OCI-LY1 (cell line): Measurements from ENCODE around the gene CROCC.
A peak's percentile ranks its signal among the peaks of the same experiment; 100 is the strongest.
"Not testable (repeated sequence)": the region's sequence is repeated elsewhere in the genome, so short reads cannot be mapped to it uniquely, and the experiment has no call there.

ENCODE experiments used
- H2AFZ ChIP-seq: fragments of 200-600 bp; sonication (generic), shearing (Covaris generic); 2 replicates; pipeline ENCODE4 v1.6.0; 2014; ENCODE audit warnings: antibody characterized with exemption, mild to moderate bottlenecking, low read length
- H3F3A ChIP-seq: fragments of 200-600 bp; sonication (generic), shearing (Covaris generic); 2 replicates; pipeline ENCODE4 v1.6.0; 2014; ENCODE audit warnings: mild to moderate bottlenecking, antibody characterized with exemption, low read length, moderate library complexity; ENCODE audit not compliant: insufficient read depth
- H3K27ac ChIP-seq: fragments of 200-600 bp; sonication (generic); 2 replicates; pipeline ENCODE4 v1.5.1; 2014; ENCODE audit warnings: low read length, mixed run types, mild to moderate bottlenecking, low read depth; ENCODE audit not compliant: poor library complexity, severe bottlenecking
- H3K27me3 ChIP-seq: fragments of 200-600 bp; sonication (generic); 2 replicates; pipeline ENCODE4 v1.6.0; 2014; ENCODE audit warnings: antibody characterized with exemption, mild to moderate bottlenecking, low read length, moderate library complexity; ENCODE audit not compliant: insufficient read depth
- H3K36me3 ChIP-seq: fragments of 200-600 bp; sonication (generic); 2 replicates; pipeline ENCODE4 v1.6.1; 2014; ENCODE audit warnings: mild to moderate bottlenecking, antibody characterized with exemption, low read length, moderate library complexity, mixed read lengths; ENCODE audit not compliant: insufficient read depth
- H3K4me1 ChIP-seq: fragments of 200-600 bp; sonication (generic); 2 replicates; pipeline ENCODE4 v1.5.1; 2014; ENCODE audit warnings: mild to moderate bottlenecking, low read length, moderate library complexity; ENCODE audit not compliant: insufficient read depth, severe bottlenecking
- H3K4me2 ChIP-seq: fragments of 200-600 bp; sonication (generic), shearing (Covaris generic); 2 replicates; pipeline ENCODE4 v1.6.1; 2014; ENCODE audit warnings: low read length
- H3K4me3 ChIP-seq: fragments of 200-600 bp; sonication (generic); 2 replicates; pipeline ENCODE4 v1.5.1; 2014; ENCODE audit warnings: low read length, low read depth, mild to moderate bottlenecking, mixed read lengths; ENCODE audit not compliant: poor library complexity, severe bottlenecking
- H3K79me2 ChIP-seq: fragments of 200-600 bp; shearing (Covaris generic); 2 replicates; pipeline ENCODE4 v1.6.1; 2016; ENCODE audit warnings: mixed run types, low read length, mixed read lengths; ENCODE audit not compliant: insufficient read depth
- H3K9ac ChIP-seq: fragments of 200-600 bp; sonication (generic), shearing (Covaris generic); 2 replicates; pipeline ENCODE4 v1.6.1; 2014; ENCODE audit warnings: mild to moderate bottlenecking, low read length, mixed read lengths
- H3K9me2 ChIP-seq: fragments of 200-600 bp; sonication (generic), shearing (Covaris generic); 2 replicates; pipeline ENCODE4 v1.6.1; 2014; ENCODE audit warnings: low read depth, mild to moderate bottlenecking, low read length, mixed read lengths
- H3K9me3 ChIP-seq: fragments of 200-600 bp; shearing (Covaris generic); 2 replicates; pipeline ENCODE4 v1.6.1; 2014; ENCODE audit warnings: low read length, mixed read lengths
- H4K20me1 ChIP-seq: fragments of 200-600 bp; sonication (generic), shearing (Covaris generic); 2 replicates; pipeline ENCODE4 v1.6.0; 2016; ENCODE audit warnings: mild to moderate bottlenecking, low read length; ENCODE audit not compliant: insufficient read depth
- EZH2 ChIP-seq: fragments of 200-600 bp; sonication (generic), shearing (Covaris generic); IDR thresholded peaks from 2 replicates; pipeline ENCODE4 v1.8.0; 2017; ENCODE audit warnings: borderline replicate concordance, mixed run types, mild to moderate bottlenecking, antibody characterized with exemption, low read length, moderate library complexity, mixed read lengths
- TF ChIP-seq, protein P1 (sequence below): fragments of 200-600 bp; sonication (generic), shearing (Covaris generic); IDR thresholded peaks from 2 replicates; pipeline ENCODE4 v1.5.1; 2017; ENCODE audit warnings: mild to moderate bottlenecking, antibody characterized with exemption, low read length, moderate library complexity, mixed read lengths

Gene CROCC

DNA sequence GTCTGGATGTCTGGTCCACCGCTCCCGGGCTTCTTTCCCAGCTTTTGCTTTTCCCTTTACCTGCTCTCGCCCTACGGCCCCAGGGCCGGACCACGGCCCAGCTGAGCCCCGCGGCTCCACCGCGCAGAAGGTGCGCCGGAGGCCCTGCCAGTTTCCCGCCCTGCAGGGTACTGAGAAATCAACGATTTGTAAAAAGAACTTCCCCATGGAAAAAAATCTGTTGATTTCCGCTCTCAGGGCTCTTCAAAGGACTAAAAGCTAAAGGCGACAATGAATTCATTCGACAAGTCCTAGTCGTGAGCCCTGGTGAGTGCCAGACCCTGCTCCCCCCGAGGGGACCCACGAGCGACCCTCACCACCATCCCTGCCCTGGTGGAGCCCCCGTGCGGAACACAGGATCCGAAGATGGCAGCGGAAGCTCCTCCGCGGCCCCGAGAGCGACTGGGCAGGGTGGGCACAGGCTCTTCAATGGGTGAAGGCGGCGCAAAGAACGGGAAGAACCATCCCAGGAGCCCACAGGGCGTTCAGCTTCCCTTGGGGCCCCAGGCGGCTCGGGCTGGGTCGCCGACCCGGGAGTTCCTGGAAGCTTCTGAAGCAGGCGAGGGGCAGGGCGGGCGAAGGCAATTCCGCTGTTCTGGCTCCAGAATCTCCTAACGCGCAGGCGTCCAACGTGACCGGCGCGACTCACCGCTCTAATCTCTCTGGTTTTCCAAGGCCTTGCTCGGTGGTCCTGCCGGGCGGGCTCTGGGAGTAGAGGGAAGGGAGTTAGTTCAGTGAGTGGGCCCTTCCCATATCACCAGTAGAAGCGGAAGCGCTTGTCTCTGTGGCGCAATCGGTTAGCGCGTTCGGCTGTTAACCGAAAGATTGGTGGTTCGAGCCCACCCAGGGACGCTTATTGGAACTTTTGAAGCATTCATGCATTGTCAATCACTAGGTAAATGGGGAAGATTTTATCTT, 32.6 kb upstream of the CROCC start:
- Histone ChIP-seq H3K27ac (no peak overlapping the region), H3K79me2 (no peaks in the 10 kb centered on the region), H3K4me1 (peaks cover 5% of the 10 kb centered on the region), H3K36me3 (no peaks in the 10 kb centered on the region), H3K9me2 (no peaks in the 10 kb centered on the region), H3K4me3 (peak overlapping the region; percentile 51), H3K9me3 (no peaks in the 10 kb centered on the region), H3K9ac (peak overlapping the region; percentile 47; the same call in 1 of the 2 replicates), H3F3A (no peaks in the 10 kb centered on the region), H3K4me2 (peak overlapping the region; percentile 48), H3K27me3 (no peaks in the 10 kb centered on the region), H4K20me1 (no peaks in the 10 kb centered on the region), H2AFZ (no peak overlapping the region)
- TF ChIP-seq EZH2, result no peak
- TF ChIP-seq, protein P1, sequence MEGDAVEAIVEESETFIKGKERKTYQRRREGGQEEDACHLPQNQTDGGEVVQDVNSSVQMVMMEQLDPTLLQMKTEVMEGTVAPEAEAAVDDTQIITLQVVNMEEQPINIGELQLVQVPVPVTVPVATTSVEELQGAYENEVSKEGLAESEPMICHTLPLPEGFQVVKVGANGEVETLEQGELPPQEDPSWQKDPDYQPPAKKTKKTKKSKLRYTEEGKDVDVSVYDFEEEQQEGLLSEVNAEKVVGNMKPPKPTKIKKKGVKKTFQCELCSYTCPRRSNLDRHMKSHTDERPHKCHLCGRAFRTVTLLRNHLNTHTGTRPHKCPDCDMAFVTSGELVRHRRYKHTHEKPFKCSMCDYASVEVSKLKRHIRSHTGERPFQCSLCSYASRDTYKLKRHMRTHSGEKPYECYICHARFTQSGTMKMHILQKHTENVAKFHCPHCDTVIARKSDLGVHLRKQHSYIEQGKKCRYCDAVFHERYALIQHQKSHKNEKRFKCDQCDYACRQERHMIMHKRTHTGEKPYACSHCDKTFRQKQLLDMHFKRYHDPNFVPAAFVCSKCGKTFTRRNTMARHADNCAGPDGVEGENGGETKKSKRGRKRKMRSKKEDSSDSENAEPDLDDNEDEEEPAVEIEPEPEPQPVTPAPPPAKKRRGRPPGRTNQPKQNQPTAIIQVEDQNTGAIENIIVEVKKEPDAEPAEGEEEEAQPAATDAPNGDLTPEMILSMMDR, result no peak

DNA sequence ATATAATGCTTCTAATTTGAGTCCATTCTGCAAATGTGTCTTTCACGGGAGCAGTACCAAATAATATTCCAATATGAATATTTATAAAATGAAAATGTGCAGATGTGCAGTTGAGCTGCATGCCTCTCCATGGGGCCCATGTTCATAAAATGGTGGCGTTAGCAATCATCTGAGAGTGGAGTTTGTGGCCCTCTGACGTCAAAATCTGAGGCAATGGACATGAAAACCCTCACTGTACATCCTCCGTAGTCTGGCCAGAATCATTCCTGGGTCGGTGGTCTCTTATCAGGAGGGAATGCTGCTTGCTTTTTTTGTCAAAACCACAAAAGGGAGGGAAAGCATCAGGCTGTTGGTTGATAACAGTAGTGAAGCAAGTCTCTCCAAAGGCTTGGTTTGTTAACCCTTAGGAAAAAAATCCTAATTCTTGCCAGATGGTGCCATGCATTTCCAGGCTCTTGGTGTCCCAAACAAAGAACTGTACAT, 31.2 kb upstream of the CROCC start:
- H3K4me2 ChIP-seq, H3K9ac ChIP-seq, H4K20me1 ChIP-seq, H3K9me2 ChIP-seq, H2AFZ ChIP-seq, H3K9me3 ChIP-seq, H3F3A ChIP-seq, H3K79me2 ChIP-seq, H3K36me3 ChIP-seq, H3K4me1 ChIP-seq, H3K4me3 ChIP-seq, H3K27me3 ChIP-seq, H3K27ac ChIP-seq: not testable (repeated sequence)

DNA sequence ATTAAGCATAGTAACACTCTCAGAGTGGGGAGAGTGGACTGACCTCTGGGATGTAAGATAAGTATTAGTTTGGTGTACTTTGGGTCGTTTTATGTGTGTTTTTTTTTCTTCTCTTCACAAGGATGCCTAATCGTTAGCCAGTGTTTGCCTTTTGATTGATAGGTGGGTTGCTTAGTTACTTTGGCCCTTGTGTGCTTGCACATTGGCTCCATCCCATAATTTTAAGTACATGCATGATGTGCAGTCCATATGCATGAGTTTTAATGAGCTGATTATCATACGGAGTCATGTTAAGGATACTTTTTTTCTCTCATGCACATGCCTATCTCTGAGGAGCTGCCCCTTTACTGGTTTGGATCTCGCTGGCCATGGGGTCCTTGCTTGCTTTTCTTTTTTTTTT, 30.7 kb upstream of the CROCC start:
- not testable (repeated sequence) for H4K20me1 ChIP-seq, H3K27ac ChIP-seq, H3K9me2 ChIP-seq, H3F3A ChIP-seq, H3K36me3 ChIP-seq, H3K9ac ChIP-seq, H3K4me1 ChIP-seq, H3K27me3 ChIP-seq, H2AFZ ChIP-seq, H3K79me2 ChIP-seq, H3K4me2 ChIP-seq, H3K9me3 ChIP-seq, H3K4me3 ChIP-seq

DNA sequence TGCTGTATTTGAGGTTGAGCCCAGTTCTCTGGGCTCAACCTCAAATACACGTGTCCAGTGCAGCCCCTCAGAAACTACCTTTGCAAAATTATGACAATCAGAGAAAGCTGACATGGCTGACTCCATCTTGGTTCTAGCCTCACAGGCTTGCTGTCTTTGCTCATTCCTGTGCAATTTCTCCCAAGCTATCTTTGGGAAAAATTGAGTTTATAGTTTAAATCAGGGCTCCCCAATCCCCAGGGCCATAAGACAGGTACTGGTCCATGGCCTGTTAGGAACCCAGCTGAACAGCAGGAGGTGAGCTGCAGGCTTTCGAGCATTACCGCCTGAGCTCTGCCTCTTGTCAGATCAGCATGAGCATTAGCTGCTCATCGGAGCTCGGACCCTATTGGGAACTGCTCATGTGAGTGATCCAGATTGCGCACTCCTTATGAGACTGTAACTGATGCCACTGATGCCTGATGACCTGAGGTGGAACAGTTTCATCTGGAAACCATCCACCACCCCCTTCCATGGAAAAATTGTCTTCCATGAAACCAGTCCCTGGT, 28.7 kb upstream of the CROCC start:
- not testable (repeated sequence) for H3K27me3 ChIP-seq, H3K4me2 ChIP-seq, H3K9me2 ChIP-seq, H3K9me3 ChIP-seq, H3K79me2 ChIP-seq, H4K20me1 ChIP-seq, H3K9ac ChIP-seq, H3K4me3 ChIP-seq, H3K27ac ChIP-seq, H3K36me3 ChIP-seq, H3F3A ChIP-seq, H2AFZ ChIP-seq
- H3K4me1 ChIP-seq, result peaks cover 20% of the 10 kb centered on the region

DNA sequence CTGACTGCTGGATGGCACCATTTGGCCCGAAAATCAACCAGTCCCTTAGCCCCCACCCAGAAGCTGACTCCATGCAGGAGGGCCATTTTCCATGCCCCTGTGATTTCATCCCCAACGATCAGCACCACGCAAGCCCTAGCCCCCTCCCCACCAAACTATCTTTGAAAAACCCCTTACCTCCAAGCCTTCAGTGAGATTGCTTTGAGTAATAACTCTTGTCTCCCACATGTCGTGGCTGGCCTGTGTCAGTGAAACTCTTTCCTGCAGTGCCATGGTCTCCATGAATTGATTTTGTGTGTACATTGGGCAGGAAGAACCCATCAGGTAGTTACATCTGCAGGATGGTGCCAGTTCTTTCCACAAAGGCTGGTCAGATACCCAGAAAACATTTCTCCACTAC, 27.9 kb upstream of the CROCC start:
- H3K4me1 ChIP-seq, result peaks cover 20% of the 10 kb centered on the region

DNA sequence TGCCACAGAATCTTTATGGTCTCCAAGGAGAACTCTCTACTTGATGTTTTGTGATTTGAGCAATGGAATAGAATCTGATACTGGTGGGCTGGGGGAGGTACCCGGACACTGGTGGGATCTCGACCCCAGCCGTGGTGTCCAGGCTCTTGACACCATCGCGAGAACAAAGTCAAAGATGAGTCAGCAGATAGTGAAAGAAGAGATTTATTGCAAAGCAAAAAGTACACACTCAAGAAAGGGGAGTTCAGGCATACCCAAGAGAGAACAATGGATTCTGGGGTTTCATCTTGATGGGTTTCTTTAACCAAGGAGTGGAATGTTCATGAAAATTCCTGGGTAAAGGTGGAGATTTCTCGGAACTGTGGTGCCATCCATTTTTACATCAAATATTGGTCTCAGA, 27.4 kb upstream of the CROCC start:
- not testable (repeated sequence) for H3K79me2 ChIP-seq, H3K27ac ChIP-seq, H3K36me3 ChIP-seq, H3K9me3 ChIP-seq, H3K4me2 ChIP-seq, H3K9ac ChIP-seq, H3F3A ChIP-seq, H2AFZ ChIP-seq, H4K20me1 ChIP-seq, H3K9me2 ChIP-seq, H3K4me3 ChIP-seq, H3K27me3 ChIP-seq
- H3K4me1 ChIP-seq, result peaks cover 20% of the 10 kb centered on the region

More for the DNA sequence above, 27.9 kb upstream of the CROCC start:
- not testable (repeated sequence) for H2AFZ ChIP-seq, H3F3A ChIP-seq, H3K9ac ChIP-seq, H3K79me2 ChIP-seq, H4K20me1 ChIP-seq, H3K27me3 ChIP-seq, H3K9me2 ChIP-seq, H3K9me3 ChIP-seq, H3K36me3 ChIP-seq, H3K4me3 ChIP-seq, H3K27ac ChIP-seq, H3K4me2 ChIP-seq
